NCI-H2171 (cell line): Measurements from ENCODE around the gene CHAF1B.

Experiments
- DNase-seq: peaks from one replicate; lab custom pipeline; 2025; lab: John Stamatoyannopoulos, UW

The CHAF1B gene

GRCh38 chr21:36428761-36429432, 43.7 kb downstream of the CHAF1B start:
- DNase-seq: no peak

GRCh38 chr21:36429947-36430546, 44.9 kb downstream of the CHAF1B start:
- DNase-seq: no peak

- DNase-seq: no peak
Observed at GRCh38 chr21:36430841-36431240, 45.6 kb downstream of the CHAF1B start.

GRCh38 chr21:36431252-36431651, 46.1 kb downstream of the CHAF1B start:
- no peak for DNase-seq

- no peak for DNase-seq
Observed at GRCh38 chr21:36433059-36433709, 48.0 kb downstream of the CHAF1B start.

- no peak for DNase-seq
Observed at GRCh38 chr21:36434144-36434543, 49.0 kb downstream of the CHAF1B start.

GRCh38 chr21:36436829-36437744, 51.9 kb downstream of the CHAF1B start:
- DNase-seq: peak; percentile 27

- no peak for DNase-seq
Observed at GRCh38 chr21:36437745-36438128, 52.5 kb downstream of the CHAF1B start.

- no peak for DNase-seq
Observed at GRCh38 chr21:36441715-36442114, 56.5 kb downstream of the CHAF1B start.

- DNase-seq: no peak
Observed at GRCh38 chr21:36446301-36446700, 61.1 kb downstream of the CHAF1B start.

GRCh38 chr21:36450511-36450910, 65.3 kb downstream of the CHAF1B start:
- no peak for DNase-seq

- DNase-seq: no peak
Observed at GRCh38 chr21:36451506-36451905, 66.3 kb downstream of the CHAF1B start.

- no peak for DNase-seq
Observed at GRCh38 chr21:36452281-36452825, 67.2 kb downstream of the CHAF1B start.

GRCh38 chr21:36454093-36454531, 68.9 kb downstream of the CHAF1B start:
- DNase-seq: no peak

GRCh38 chr21:36454706-36455105, 69.5 kb downstream of the CHAF1B start:
- DNase-seq: no peak

- no peak for DNase-seq
Observed at GRCh38 chr21:36456729-36457414, 71.7 kb downstream of the CHAF1B start.

GRCh38 chr21:36459098-36459497, 73.9 kb downstream of the CHAF1B start:
- no peak for DNase-seq

- no peak for DNase-seq
Observed at GRCh38 chr21:36460866-36461265, 75.7 kb downstream of the CHAF1B start.

GRCh38 chr21:36461277-36461917, 76.2 kb downstream of the CHAF1B start:
- no peak for DNase-seq

- no peak for DNase-seq
Observed at GRCh38 chr21:36461918-36462486, 76.8 kb downstream of the CHAF1B start.

- no peak for DNase-seq
Observed at GRCh38 chr21:36463204-36463603, 78.0 kb downstream of the CHAF1B start.
